ENCODE results near the gene LAMB4.

Gene LAMB4

DNA sequence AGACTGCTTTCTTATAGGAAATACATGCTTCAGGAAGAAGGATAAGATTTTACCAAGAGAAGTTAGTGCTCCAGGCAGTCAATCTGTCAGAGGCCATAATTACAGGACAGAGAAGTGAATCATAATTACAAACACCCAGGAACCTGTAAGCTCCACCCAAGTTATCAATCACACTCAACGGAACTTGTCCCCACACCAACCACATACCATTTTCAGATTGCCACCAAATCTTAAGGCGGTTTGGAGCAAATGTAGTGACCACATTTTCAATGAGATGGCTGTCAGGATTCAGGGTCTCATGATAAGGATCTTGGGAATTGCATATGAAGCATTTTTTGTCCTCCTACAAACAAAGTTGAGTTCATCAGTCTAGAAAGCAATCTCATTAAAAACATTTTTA lies 132.0 kb downstream of the LAMB4 start:
- FAIRE-seq (peak; percentile 81), DNase-seq (ENCODE audit: low spot score) (peak; percentile 81)

DNA sequence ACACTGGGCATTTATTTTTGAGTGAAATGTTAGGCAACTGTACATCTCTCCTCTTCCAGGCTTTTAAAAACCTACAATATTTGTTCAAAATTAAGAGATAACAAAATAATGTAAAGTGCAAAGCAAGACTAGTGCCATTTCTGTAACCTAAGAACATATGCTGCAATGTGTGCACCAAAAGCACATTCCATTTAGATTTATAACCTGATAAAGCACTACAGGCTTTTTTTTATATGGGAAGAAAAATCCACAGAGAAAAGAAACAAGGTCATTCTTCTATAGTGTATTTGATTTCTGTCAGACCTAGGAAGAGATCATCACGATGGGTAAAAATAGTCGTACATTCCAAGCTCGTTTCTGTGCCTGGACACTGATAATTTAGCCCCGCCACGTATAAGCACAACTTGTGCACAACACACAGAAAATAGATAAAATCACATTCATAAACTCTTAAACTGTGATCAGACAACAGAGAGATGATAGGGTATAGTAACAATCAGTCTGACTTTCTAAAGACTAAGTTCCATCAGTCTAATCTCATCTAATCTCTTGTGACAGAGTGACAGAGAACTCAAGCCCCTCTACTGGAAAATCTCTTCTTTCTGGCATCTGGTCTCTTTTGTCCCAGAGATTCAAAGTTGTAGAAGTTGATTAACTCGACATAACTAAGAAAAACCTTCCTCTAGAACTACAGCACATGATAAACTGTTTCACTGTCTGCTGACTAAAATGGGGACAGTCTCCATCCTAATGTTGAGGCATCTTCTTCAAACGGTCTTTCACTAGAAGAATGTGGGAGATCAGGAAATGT lies 133.9 kb downstream of the LAMB4 start:
- DNase-seq (ENCODE audit: low spot score) (peak; percentile 61), FAIRE-seq (no peak)

DNA sequence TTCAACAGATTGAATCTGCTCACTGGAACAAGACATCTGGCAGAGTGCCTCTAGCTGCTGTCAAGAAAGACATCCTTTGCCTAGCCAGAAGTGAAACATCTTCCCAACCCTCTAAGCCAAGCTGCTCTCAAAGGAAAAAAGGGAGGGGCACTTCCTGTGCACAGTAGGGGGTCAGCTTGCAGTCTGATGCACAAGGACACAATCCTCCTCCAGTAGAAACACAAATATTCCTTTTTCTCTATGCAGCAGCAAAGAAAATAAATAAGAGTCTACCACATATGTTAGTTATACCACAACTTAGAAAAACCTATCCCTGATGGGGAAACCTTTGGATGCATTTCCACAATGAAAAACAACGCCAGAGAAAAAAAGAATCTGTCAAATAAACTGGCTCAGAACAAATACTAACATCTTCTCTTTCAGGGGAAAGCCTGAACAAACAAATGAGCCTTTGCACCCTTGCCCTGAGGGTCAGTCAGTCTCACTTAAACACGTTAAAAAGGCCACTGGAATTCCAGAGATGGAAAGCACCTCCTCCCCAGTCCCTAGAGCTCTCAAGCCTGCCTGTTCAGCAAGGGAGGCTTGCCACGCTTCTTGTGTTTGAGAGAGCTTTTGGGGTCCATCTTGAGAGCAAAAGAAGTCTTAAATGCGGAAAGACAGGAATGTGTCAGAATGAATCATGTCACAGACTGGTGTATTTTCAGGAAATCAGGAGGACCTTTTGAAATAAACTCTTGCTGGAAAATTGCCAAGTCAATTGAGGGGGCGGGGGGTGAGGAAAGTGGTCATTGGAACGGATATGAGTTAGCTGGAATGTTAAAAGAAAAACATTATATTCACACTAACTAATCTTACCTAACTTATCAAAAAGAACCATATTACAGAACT lies 134.7 kb downstream of the LAMB4 start:
- peak; percentile 90 for DNase-seq (ENCODE audit: low spot score)
- FAIRE-seq = peak; percentile 90

DNA sequence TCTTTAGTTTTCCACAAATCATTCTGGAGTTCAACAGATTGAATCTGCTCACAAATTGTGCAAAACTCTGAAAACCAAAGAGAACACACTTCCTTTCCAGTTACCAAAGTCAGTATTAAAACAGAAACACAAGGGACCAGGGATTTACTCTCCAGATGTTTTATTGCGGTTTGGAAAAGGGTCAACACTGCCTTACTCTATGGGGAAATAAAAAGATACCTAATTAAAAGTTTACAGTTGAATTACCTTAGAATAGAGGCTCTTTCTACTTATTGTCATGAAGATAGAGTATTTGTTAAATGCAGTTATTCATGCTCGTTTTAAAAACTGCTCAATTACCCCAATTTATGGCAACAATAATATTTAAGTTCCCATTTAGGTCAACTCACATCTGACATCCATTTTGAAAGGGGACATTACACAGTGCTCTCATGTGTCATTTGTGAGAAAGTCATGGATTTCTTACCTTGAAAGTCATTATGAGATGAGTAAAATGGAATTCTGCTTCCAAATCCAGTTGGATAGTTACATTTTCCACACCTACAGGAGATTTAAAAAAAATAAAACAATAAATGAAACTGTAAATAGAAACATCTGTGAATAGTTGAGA lies 135.6 kb downstream of the LAMB4 start:
- no peak for FAIRE-seq

DNA sequence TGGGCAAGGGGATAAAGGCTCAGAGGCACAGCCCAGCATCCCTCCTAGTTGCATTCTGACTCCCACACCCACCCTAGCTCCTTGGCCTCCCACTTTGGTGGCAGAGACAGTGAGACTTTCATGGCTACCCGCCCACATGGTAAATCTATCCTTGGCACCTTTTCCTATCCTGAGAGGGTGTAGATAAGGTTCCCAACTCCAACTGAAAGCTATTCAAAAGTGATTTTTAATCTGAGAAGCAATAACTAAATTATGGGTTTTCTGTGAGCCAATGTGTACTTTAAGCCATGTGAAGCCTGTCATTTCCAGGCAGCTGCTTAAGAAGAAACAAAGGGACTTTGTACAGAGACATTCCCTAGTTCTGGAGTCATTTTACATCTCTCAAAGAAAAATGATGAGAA lies 136.3 kb downstream of the LAMB4 start:
- FAIRE-seq = no peak
- DNase-seq (ENCODE audit: low spot score) = no peak

More for the DNA sequence above, 135.6 kb downstream of the LAMB4 start:
- no peak for DNase-seq (ENCODE audit: low spot score)

DNA sequence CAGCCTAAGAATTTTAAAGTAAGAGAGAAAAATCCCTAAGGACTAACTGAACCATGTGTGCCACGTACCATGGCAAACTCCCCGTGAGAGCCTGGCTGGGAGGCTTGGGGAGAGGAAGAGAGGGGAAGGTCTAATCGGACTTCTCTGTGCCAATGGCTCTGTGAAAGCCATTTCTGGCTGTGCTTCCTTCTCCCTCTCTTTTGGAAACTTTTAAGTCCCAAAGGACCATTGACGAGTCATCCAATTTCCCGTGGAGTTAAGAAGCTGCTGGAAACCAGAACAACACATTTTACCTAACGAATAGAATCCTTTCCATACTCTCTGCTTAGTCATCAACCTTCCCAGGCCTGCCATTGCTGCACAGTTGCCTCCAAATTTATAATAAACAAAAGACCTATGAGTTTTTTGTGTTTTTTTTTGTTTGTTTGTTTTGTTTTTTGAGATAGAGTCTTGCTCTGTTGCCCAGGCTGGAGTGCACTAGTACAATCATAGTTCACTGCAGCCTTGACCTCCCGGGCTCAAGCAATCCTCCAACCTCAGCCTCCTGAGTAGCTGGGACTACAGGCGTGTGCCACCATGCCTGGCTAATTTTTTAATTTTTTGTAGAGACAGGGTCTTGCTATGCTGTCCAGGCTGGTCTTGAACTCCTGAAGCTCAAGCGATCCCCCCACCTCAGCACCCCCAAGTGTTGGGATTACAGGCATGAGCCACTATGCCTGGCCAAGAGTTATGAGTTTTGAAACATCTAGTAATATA lies 140.4 kb downstream of the LAMB4 start:
- FAIRE-seq (no peak), DNase-seq (ENCODE audit: low spot score) (no peak)

DNA sequence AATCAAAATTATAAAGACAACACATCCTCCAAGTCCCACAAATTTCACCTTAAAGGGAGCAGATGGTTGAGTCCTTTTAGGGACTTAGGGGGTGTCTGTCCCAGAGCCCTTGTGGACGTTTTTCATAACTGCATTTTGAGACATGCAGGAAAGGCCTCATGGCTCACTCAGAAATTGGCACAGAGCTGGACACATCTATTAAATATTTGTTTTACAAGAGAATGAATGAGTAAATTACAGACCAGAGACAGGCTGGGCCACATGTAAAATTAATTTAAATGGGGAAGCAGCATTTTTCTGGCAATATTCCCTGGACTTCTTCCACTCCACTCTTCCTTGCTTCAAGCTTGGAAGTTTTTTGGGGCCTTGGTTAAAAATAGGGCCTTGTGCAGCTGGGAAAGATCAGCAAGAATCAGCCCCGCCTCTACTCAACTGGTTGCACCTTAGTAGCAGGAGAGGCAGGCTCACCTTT lies 147.2 kb downstream of the LAMB4 start:
- FAIRE-seq (no peak), DNase-seq (ENCODE audit: low spot score) (no peak)

DNA sequence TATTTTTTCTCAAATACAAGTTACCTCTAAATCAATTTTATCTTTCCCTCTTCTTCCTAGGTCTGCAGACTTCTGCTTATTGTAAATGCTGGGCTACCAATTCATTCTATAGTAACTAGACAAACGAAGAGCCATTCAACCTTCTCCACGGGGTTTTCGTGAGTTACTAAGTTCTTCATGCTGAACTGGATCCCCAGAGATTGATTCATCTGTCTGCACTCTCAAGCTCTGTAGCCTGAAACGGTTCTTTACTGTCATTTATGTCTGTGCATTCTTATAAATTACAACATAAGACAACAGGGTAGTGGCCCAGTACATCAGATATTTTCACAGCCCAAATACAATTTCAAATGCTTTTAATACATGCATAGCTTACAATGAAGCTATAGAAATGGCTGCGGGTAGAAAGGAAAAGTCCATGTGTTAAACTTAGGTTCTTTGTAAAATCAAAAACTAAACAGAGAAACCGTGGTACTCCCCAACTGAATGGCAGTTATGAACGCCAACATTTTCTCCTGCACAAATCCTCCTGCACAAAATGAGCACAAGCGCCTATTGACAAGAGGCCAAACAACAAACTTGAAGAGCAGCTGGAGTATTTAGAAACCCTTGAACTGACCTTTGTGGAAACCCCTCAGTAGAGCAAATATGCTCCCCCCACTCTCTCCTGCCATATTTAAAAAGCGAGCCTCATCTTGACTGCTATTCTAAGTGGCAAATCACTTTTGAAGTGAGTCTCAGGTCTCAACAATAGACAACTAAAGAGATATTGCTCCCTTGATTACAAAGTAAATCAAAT lies 147.9 kb downstream of the LAMB4 start:
- DNase-seq (ENCODE audit: low spot score) (no peak), FAIRE-seq (no peak)

DNA sequence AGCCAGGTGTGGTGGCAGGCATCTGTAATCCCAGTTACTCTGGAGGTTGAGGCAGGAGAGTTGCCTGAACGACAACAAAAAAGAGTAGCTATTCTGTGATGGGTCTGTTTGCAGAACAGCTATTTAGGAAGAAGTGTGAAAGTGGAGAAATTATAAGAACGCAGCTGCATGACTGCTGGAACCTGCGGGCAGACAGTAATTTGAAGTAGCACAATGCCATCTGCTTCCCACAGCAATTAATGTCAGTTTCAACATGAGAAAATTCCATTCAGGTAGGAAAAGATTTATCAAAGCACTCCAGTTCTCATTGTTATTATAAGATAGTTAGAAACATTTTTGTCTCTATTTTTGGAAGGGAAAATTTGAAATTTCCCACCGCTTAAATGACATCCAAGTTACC lies 148.7 kb downstream of the LAMB4 start:
- DNase-seq (ENCODE audit: low spot score) = no peak
- FAIRE-seq = no peak

DNA sequence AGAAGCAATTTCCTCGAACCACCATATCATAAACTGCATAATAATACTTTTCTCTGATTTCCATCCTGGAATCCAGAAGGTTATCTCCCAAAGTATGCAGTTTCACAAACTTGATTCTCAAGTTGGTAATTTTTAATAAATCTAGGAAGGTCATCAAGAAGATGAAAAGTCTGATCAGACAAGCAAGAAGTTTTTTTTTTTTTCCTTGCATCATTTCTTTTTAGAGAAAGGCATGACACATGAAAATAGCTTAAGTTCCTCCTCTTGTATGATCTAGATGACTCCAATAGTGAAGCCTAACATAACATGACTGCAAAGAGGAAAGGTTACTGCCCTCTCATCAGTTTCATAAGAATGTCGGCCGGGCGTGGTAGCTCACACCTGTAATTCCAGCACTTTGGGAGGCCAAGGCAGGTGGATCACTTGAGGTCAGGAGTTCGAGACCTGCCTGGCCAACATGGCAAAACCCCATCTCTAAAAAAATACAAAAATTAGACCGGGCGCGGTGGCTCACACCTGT lies 149.4 kb downstream of the LAMB4 start:
- FAIRE-seq (no peak), DNase-seq (ENCODE audit: low spot score) (no peak)

DNA sequence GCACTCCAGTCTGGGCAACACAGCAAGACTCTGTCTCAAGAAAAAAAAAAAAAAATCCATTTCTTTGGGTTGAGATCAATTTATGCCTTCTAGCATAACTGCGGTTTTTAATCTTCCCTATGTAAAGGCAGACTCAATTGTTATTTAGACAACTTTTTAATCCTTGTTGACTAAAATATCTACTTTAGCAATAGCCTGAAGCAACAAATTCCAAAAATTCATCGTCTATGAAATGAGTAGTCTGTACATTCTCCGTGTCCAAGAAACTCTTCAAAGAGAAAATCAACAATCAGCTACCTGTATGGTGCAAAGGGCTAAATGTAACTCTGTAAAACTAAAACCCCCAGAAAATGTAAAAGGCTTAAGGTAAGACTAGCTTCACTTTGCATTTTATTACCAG lies 150.0 kb downstream of the LAMB4 start:
- FAIRE-seq (no peak), DNase-seq (ENCODE audit: low spot score) (no peak)

DNA sequence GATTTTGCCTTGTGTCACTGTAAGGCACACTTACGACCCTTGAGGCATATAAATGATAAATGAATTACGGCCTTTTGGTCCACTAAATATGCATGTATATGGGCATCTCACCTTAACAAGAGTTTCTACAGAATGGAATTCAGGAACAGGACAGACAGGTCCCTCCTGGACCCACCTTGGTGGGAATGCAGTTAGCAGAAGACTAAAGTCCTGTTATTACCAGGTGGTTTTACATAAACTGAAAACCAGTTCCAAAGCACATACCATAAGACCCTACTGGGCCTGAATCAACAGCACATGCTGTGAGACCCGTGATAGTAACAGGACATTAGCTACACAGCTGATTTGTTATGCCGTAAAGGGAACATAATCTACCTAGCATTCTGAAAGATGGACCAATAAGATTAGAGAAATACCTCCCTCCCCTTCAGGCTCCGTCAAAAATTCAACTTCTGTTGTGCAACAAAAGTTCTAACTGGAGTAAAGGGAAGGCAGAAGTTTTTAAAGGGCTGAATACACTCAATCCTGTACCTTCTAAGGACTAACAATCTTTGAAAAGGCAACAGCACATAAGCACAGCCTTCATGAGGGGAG lies 151.2 kb downstream of the LAMB4 start:
- FAIRE-seq (no peak), DNase-seq (ENCODE audit: low spot score) (no peak)

DNA sequence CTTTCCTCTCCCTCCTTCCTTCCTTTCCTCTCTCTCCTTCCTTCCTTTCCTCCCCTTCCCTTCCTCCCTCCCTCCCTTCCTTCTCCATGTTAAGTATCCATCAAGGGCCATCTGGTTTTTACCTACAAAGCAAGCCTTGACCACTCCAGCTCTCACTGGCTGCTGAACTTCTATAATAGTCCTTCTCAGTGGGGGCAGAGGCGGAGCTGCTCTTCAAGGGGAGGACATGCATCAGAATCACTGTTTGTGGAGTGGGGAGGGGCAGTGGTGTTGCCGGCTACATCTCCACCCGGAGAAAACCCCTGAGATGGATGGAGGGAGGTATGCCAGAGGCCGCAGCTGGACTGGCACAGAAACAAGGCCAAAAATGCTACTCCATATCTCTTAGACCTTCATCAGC lies 153.1 kb downstream of the LAMB4 start:
- DNase-seq (ENCODE audit: low spot score) (no peak), FAIRE-seq (no peak)

DNA sequence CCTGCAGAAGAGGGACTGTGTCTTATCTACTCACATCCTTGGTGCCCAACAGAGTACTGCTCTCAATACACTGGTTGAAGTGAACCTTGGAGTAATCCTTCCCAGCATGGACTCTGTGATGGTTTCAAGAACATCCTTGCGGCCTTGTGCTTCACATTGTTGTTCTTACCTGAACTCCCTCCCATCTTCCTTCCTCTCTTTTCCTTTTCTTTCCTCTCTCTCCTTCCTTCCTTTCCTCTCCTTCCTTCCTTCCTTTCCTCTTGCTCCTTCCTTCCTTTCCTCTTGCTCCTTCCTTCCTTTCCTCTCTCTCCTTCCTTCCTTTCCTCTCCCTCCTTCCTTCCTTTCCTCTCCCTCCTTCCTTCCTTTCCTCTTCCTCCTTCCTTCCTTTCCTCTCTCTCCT lies 153.5 kb downstream of the LAMB4 start:
- FAIRE-seq (no peak), DNase-seq (ENCODE audit: low spot score) (no peak)

DNA sequence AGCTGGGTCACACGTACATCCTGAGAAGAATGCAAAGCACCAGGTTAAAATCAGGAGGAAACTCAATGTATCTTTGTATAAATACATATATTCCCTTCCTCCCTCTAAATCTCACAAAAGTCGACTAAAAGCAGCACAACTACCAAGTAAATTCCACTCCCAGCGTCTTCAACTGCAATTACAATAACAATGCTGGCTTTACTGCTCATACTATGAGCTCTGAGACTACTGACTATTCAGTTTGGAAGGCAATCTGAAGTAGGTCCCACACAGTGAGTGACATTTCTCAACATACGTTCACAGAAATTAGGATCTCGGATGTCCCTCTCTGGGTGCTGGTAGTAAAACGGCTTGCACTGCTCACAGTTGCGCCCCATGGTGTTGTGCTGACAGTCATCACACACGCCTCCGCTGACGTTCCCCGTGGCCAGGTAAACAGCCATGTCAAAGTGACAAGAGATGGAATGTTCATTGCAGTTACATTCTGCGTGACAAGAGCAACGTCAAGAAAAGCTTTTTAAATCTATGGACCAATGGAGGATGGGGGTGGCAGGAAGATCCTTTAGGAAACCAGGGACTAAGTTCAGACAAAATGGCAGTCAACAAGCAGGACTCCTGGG lies 154.7 kb downstream of the LAMB4 start:
- DNase-seq (ENCODE audit: low spot score) = no peak
- FAIRE-seq = no peak

DNA sequence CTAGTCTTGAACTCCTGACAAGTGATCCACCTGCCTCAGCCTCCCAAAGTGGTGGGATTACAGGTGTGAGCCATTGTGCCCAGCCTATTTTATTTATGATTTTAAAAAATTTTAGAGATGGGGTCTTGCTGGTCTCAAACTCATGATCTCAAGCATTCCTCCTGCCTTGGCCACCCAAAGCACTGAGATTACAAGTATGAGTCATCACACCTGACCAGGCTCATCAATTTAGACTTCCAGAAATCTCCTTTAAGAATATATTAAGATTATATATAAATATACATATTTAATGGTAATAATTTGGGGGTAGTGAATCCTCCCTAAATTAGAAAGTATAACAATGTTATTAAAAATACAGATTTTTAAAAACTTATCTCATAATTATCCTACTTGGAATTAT lies 156.3 kb downstream of the LAMB4 start:
- DNase-seq (ENCODE audit: low spot score) (no peak), FAIRE-seq (no peak)
